Mesothelial cell of epicardium (in vitro differentiated cells): ENCODE results near the gene CCL13. TPM values are rescaled to one million over a fixed set of nuclear protein-coding genes. Genes with fewer than 3 reads are reported as not detected.

ENCODE experiments used
- DNase-seq, 2 experiments: peaks; one replicate each; pipeline ENCODE4 v3.0.0; 2021; ENCODE audit warnings: low spot score in 2 of 2; ENCODE audit not compliant: unreplicated experiment in 2 of 2
- H3K27ac Mint-ChIP-seq: 2 replicates; pipeline ENCODE4 v1.8.0; 2021; ENCODE audit warnings: mixed read lengths
- H3K27me3 Mint-ChIP-seq: 2 replicates; pipeline ENCODE4 v1.8.0; 2021; ENCODE audit warnings: low read depth, mixed read lengths
- H3K36me3 Mint-ChIP-seq: 2 replicates; pipeline ENCODE4 v1.8.0; 2021; ENCODE audit warnings: mixed read lengths
- H3K4me1 Mint-ChIP-seq: 2 replicates; pipeline ENCODE4 v1.8.0; 2021; ENCODE audit warnings: mixed read lengths
- H3K4me3 Mint-ChIP-seq: 2 replicates; pipeline ENCODE4 v1.8.0; 2021; ENCODE audit warnings: mild to moderate bottlenecking, moderate library complexity, mixed read lengths
- H3K9me3 Mint-ChIP-seq: 2 replicates; pipeline ENCODE4 v1.8.0; 2021; ENCODE audit warnings: mixed read lengths
- CTCF ChIP-seq: fragments of 200-600 bp; sonication (generic); IDR thresholded peaks from one replicate; pipeline ENCODE4 v1.5.0; 2021; ENCODE audit warnings: antibody characterized with exemption; ENCODE audit not compliant: unreplicated experiment
- total RNA-seq: library from RNA; stranded (reverse); gene quantifications from 3 replicates; pipeline ENCODE4 v1.2.1, GENCODE V29; 2021

The CCL13 gene
- total RNA-seq, 1 donor from 2014 or later, result not detected

GRCh38 chr17:34363183-34363661, 6.9 kb downstream of the CCL13 start, which contains the start of gene CCL1:
TSS of gene CCL1 (minus strand) at chr17:34363233. CDS start at chr17:34363161, 72 bp downstream.
- no peak for TF ChIP-seq CTCF
- Mint-ChIP-seq H3K4me1 (no peaks in the 10 kb centered on the region), H3K9me3 (no peaks in the 10 kb centered on the region), H3K4me3 (no peak within 1 kb of the TSS), H3K27ac (no peak within 1 kb of the TSS), H3K36me3 (no peaks in the 10 kb centered on the region), H3K27me3 (peaks cover 57% of the 10 kb centered on the region)
- DNase-seq, result no peak

- Mint-ChIP-seq H3K27ac (no peak overlapping the region), H3K4me3 (no peak overlapping the region), H3K9me3 (no peaks in the 10 kb centered on the region)
Observed at GRCh38 chr17:34364751-34365150, 8.5 kb downstream of the CCL13 start.

GRCh38 chr17:34365340-34365739, 9.1 kb downstream of the CCL13 start:
- peaks cover 55% of the 10 kb centered on the region for H3K27me3 Mint-ChIP-seq
- H3K4me3 Mint-ChIP-seq, result no peak overlapping the region
- no peak for DNase-seq
- no peak for TF ChIP-seq CTCF
- H3K4me1 Mint-ChIP-seq, result no peaks in the 10 kb centered on the region
- H3K9me3 Mint-ChIP-seq, result no peaks in the 10 kb centered on the region
- H3K36me3 Mint-ChIP-seq, result no peaks in the 10 kb centered on the region
- H3K27ac Mint-ChIP-seq, result no peak overlapping the region

More at GRCh38 chr17:34364751-34365150, 8.5 kb downstream of the CCL13 start:
- no peak for DNase-seq
- Mint-ChIP-seq H3K27me3 (peaks cover 55% of the 10 kb centered on the region), H3K36me3 (no peaks in the 10 kb centered on the region), H3K4me1 (no peaks in the 10 kb centered on the region)
- TF ChIP-seq CTCF, result no peak

GRCh38 chr17:34366010-34366409, 9.7 kb downstream of the CCL13 start:
- Mint-ChIP-seq H3K9me3 (no peaks in the 10 kb centered on the region), H3K4me3 (no peak overlapping the region), H3K27ac (no peak overlapping the region), H3K36me3 (no peaks in the 10 kb centered on the region), H3K27me3 (peaks cover 55% of the 10 kb centered on the region), H3K4me1 (no peaks in the 10 kb centered on the region)
- no peak for DNase-seq
- TF ChIP-seq CTCF, result no peak

- Mint-ChIP-seq H3K27ac (no peak overlapping the region), H3K36me3 (no peaks in the 10 kb centered on the region), H3K4me3 (no peak overlapping the region), H3K4me1 (no peaks in the 10 kb centered on the region), H3K27me3 (peaks cover 53% of the 10 kb centered on the region), H3K9me3 (no peaks in the 10 kb centered on the region)
- TF ChIP-seq CTCF, result no peak
- DNase-seq, result no peak
Observed at GRCh38 chr17:34366529-34367107, 10.3 kb downstream of the CCL13 start.
